Central memory CD8-positive, alpha-beta T cell (primary cell): ENCODE measurements around the gene DUOX1.

Experiments used
- ATAC-seq: fragments of 150-1000 bp; cut with Tn5 transposase; replicated peaks from 2 replicates; pipeline ENCODE4 v1.10.0; 2022; ENCODE audit warnings: mild to moderate bottlenecking, moderate FRiP score, moderate number of reproducible peaks; ENCODE audit not compliant: poor library complexity, severe bottlenecking; ENCODE audit errors: extremely low read depth
- DNase-seq, 2 donors: peaks; one replicate each; pipeline ENCODE4 v3.0.0; 2021; ENCODE audit warnings: low spot score in 2 of 2
- H3K27ac Mint-ChIP-seq: one replicate; pipeline ENCODE4 v1.8.0; 2022; ENCODE audit warnings: low read depth, mild to moderate bottlenecking, moderate library complexity, mixed read lengths
- H3K27me3 Mint-ChIP-seq: one replicate; pipeline ENCODE4 v1.8.0; 2022; ENCODE audit warnings: mixed read lengths
- H3K36me3 Mint-ChIP-seq: one replicate; pipeline ENCODE4 v1.8.0; 2022; ENCODE audit warnings: mild to moderate bottlenecking, moderate library complexity, mixed read lengths; ENCODE audit not compliant: insufficient read depth
- H3K4me1 Mint-ChIP-seq: one replicate; pipeline ENCODE4 v1.8.0; 2022; ENCODE audit warnings: mixed read lengths
- H3K4me3 Mint-ChIP-seq: one replicate; pipeline ENCODE4 v1.8.0; 2022; ENCODE audit warnings: mild to moderate bottlenecking, moderate library complexity, mixed read lengths
- H3K9me3 Mint-ChIP-seq: one replicate; pipeline ENCODE4 v1.8.0; 2022; ENCODE audit warnings: mixed read lengths

The DUOX1 gene

DNA sequence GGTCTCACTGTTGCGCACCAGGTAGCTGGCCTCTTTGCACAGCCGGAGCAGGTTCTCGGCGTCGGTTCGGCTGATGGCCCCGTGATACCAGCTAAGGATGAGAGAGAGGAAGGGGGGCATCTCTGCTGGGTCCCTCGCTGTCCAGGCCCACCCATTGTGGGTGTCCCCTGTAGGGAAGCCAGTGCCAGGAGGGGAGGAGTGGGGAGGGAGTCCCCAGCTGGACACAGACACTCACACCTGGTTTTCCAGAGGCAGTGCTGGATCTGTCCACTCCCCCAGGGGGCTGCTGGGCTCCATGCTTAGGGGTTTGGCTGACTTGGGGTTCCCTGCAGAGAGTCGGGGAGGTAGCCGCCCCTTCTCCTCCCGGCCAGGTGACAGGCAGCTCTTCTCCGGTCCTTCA, 42.1 kb downstream of the DUOX1 start:
- no peaks in the 10 kb centered on the region for H3K9me3 Mint-ChIP-seq
- no peak for ATAC-seq
- no peak for DNase-seq
- no peak overlapping the region for H3K27ac Mint-ChIP-seq
- no peaks in the 10 kb centered on the region for H3K27me3 Mint-ChIP-seq
- no peak overlapping the region for H3K4me3 Mint-ChIP-seq
- H3K4me1 Mint-ChIP-seq, result peaks cover 5% of the 10 kb centered on the region
- peaks cover 6% of the 10 kb centered on the region for H3K36me3 Mint-ChIP-seq

DNA sequence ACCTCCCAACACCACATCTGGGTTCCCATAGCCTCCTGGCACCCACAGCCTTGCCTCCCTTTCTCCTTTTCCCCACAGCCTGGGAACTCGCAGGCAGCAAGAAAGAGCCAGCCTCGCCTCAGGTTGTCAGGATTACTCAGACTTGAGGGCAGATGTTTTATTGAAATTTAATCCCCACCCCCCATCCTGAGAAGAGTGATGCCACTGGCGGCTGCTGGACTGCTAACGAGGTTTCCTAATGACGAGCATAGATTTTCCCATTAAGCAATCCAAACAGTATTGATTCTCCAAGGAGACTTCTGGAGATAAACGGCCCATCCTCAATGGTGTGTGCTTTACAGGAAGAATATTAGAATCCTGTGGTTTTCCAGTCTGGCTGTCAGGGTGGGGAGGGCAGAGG, 44.3 kb downstream of the DUOX1 start:
- DNase-seq (no peak), ATAC-seq (no peak)
- no peak overlapping the region for H3K27ac Mint-ChIP-seq
- H3K36me3 Mint-ChIP-seq, result peaks cover 3% of the 10 kb centered on the region
- no peak overlapping the region for H3K4me3 Mint-ChIP-seq
- no peaks in the 10 kb centered on the region for H3K4me1 Mint-ChIP-seq
- no peaks in the 10 kb centered on the region for H3K9me3 Mint-ChIP-seq
- no peaks in the 10 kb centered on the region for H3K27me3 Mint-ChIP-seq

DNA sequence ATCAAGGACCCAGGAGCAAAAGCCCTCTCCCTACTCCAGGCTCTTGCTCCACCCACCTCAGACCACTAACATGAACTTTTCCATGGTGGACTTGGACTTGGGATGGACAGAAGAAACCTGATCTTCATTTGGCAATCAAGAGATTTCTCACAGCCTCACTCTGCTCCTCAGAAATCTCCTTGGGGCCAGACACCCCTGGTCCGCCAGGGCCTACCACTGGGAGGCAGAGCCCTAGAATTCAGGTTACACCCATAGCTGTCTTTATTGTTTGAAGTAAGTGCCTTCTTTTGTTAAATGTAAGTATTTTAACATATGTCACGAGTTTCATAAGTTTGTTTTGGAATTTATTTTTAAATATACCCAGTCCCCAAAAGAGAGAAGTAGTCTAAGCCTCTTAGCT, 44.8 kb downstream of the DUOX1 start:
- Mint-ChIP-seq H3K27ac (no peak overlapping the region), H3K36me3 (peaks cover 1% of the 10 kb centered on the region), H3K4me3 (no peak overlapping the region), H3K9me3 (no peaks in the 10 kb centered on the region), H3K27me3 (no peaks in the 10 kb centered on the region), H3K4me1 (no peaks in the 10 kb centered on the region)
- DNase-seq (no peak), ATAC-seq (no peak)

DNA sequence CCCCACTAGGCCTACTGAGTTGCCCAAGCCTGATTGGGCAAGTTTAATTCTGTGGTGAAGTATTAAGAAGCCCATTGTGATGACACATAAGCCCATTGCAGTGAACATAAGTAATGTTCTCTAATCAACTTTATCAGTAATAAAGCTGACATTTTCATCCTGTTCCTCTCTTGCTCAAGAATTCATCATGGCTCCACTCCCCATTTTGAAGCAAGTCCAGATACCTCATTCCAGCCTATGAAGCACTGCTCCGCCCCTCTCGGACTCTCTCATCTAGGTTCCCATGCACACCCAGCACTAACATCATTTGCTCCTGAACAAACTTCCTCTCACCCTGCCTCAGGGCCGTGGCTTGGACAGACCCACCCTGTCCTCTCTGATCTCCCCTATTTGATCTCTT, 47.5 kb downstream of the DUOX1 start:
- no peaks in the 10 kb centered on the region for H3K9me3 Mint-ChIP-seq
- no peak for DNase-seq
- peaks cover 1% of the 10 kb centered on the region for H3K36me3 Mint-ChIP-seq
- no peak for ATAC-seq
- no peaks in the 10 kb centered on the region for H3K27me3 Mint-ChIP-seq
- H3K27ac Mint-ChIP-seq, result no peak overlapping the region
- peaks cover 12% of the 10 kb centered on the region for H3K4me1 Mint-ChIP-seq
- no peak overlapping the region for H3K4me3 Mint-ChIP-seq

DNA sequence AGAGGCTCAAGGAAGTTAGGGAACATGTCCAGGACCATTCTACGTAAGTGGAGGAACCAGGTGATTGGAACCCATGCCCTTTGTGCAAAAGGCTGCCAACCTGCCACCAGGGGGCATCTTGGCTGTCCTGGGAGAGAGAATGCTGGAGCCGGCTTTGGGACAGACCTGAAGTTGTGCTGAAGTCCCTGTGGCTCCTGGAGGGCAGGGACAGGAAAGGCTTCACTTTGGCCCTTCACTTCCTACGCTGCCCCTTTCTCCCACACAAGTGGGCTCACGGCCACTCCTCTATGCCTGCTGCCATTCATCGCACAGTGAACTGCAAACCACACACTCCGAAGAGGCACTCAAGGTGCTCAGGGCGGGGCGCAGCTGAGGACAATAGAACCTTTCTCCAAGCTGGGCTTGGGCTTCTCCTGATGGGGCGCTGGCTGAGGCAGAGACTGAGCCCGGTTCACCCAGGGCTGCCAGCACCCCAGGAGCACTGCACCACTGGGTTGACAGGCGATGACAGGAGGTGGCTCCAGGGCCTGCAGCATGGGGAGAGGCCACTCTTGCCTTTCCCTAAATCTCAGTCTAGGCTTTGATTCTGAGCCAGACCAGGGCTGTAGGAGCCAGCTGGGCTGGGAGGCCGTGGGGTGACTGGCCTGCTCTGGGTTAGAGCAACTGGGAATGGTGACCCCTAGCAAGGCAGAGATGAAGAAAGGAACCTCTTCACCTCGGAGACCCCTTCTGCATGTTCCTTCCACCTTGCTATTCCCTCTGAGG, 49.6 kb downstream of the DUOX1 start:
- Mint-ChIP-seq H3K27me3 (no peaks in the 10 kb centered on the region), H3K27ac (peak overlapping the region; percentile 45), H3K4me1 (peaks cover 12% of the 10 kb centered on the region), H3K9me3 (no peaks in the 10 kb centered on the region), H3K36me3 (peaks cover 1% of the 10 kb centered on the region), H3K4me3 (no peak overlapping the region)
- no peak for ATAC-seq
- no peak for DNase-seq

DNA sequence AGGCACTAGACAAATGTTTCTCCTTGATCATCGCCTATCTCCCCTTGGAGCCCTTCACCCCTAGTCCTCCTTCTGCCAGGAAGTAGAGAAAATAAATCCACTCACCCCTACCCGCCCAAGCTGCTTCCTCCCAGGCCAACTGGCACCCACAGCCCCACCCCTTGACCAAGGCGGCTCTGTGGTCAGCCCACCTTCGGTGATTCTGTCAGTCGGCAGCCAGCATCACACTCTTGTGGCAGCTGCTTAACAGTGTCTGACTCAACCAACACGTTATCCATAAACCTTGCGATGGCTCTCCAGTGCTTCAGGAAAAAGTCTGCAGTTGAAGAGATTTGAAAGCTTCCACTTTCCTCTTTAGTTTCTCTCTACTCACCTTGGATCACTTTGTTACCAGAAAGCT, 50.4 kb downstream of the DUOX1 start:
- H3K4me1 Mint-ChIP-seq, result peaks cover 12% of the 10 kb centered on the region
- DNase-seq (no peak), ATAC-seq (no peak)
- peaks cover 1% of the 10 kb centered on the region for H3K36me3 Mint-ChIP-seq
- H3K27me3 Mint-ChIP-seq, result no peaks in the 10 kb centered on the region
- peak overlapping the region; percentile 45 for H3K27ac Mint-ChIP-seq
- peak overlapping the region; percentile 15 for H3K4me3 Mint-ChIP-seq
- no peaks in the 10 kb centered on the region for H3K9me3 Mint-ChIP-seq

DNA sequence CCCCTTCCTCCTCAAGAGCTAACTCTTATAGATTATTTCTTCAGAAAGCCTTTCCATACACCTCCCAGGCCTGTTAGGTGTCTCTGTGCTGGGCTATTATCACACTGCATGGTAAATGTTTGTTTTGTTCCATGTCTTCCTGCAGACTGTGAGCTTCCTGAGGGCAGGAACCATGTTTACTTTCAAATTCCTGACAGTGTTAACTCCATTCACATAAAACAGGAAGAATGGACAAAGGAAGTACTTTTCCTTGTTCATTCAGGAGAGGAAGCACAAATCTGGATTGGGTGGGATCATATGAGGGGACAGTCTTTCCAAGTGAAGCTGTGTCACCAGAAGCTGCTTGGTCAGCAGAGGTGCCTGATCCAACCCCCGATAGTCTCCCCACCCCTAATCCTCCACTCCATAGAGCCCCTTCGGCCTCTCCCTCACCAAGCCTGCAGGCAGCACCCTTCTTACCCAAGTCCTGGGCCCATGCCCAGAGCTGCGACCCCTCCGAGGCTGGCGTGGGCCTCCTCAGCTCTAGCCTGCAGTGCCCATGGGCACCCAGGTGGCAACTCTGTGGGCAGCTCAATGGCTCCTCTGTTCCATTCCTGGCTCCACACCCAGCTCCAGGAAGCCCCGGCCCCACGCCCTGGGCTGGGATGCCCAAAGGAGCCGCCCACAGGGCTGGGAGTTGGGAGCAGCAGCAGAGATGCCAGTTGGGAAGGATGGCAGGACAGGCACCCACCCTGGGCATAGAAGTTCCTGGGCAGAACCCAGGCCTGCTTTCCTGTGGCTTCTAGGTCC, 51.0 kb downstream of the DUOX1 start:
- ATAC-seq, result no peak
- peaks cover 1% of the 10 kb centered on the region for H3K36me3 Mint-ChIP-seq
- peak overlapping the region; percentile 45 for H3K27ac Mint-ChIP-seq
- H3K27me3 Mint-ChIP-seq, result no peaks in the 10 kb centered on the region
- DNase-seq, result no peak
- H3K4me1 Mint-ChIP-seq, result peaks cover 12% of the 10 kb centered on the region
- peak overlapping the region; percentile 15 for H3K4me3 Mint-ChIP-seq
- H3K9me3 Mint-ChIP-seq, result no peaks in the 10 kb centered on the region

DNA sequence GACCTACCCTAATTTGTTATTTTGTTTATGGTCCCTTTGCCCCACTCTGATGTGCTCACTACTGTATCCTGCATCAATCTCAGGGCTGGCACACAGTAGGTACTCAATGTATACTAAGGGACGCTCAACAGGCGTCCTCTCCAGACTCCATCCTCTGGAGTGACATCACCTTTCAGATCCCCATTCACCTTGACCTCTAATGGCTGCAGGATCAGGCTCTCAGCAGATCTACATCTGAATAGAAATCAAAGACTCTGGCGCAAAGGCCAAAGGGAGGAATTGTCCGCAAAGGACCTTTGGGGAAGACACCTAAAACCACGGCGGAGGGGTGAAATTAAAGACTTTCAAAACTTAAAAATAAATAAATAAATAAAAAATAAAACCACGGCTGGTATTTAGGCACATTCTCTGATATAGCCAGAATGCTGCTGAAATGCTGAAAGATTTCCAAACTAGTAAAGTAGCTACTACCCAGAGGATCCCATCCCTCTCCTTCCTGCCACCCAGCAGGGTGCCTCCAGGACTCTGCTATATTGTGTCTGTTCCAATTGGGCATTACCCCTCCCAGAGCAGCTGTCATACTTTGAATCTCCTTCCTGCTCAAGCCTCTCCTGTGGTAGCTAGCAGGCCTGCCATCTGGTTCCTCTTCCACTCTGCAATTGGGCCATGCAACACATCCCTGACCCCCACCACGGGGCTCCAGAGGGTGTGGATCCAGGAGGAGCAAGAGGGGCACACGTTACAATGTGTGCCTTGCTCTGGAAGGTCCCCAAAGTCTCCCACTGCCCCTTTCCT, 51.9 kb downstream of the DUOX1 start:
- Mint-ChIP-seq H3K36me3 (peaks cover 3% of the 10 kb centered on the region), H3K27me3 (no peaks in the 10 kb centered on the region), H3K4me1 (peaks cover 16% of the 10 kb centered on the region), H3K4me3 (no peak overlapping the region), H3K27ac (no peak overlapping the region), H3K9me3 (no peaks in the 10 kb centered on the region)
- ATAC-seq, result no peak
- no peak for DNase-seq

DNA sequence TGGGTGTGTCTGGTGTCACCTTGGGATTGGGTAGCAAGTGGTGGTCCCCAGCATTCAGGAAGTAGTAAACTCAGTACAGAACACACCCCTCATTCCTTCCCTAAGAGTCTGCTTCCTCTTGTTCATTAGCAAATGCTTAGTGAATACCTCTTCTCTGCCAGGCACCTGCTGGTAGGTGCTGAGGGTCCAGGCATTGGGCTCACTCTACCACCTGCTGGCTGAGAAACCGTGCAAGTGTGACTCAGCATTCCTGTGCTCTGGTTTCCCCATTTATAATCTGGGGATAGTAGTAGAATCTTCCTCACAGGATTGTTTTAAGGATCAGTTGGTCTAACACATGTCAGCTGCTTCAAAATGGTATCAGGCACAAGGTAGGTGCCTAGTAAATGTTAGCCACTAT, 53.2 kb downstream of the DUOX1 start:
- no peak overlapping the region for H3K27ac Mint-ChIP-seq
- H3K4me3 Mint-ChIP-seq, result no peak overlapping the region
- no peak for DNase-seq
- no peak for ATAC-seq
- peaks cover 20% of the 10 kb centered on the region for H3K4me1 Mint-ChIP-seq
- peaks cover 2% of the 10 kb centered on the region for H3K36me3 Mint-ChIP-seq
- H3K27me3 Mint-ChIP-seq, result no peaks in the 10 kb centered on the region
- no peaks in the 10 kb centered on the region for H3K9me3 Mint-ChIP-seq

DNA sequence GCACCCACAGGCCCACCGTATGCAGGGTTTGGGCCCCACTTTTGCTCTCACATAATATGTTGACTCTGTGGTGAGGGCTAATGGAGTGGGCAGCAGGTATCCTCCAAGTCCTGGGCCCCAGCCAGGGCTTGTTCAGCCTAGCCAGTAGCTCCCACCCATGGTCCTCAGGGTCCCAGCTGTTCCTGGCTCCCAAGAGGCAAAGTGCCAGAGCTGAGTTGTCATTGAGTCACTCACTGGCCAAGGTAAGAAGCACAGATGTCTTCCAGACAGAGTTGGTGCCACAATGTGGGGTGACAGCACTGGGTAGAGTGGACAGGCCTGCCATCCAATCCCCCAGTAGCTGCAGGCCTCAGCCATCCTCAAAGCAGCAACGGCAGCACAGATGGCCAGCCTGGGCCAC, 53.7 kb downstream of the DUOX1 start:
- Mint-ChIP-seq H3K4me1 (peaks cover 26% of the 10 kb centered on the region), H3K27me3 (peaks cover 5% of the 10 kb centered on the region), H3K36me3 (peaks cover 7% of the 10 kb centered on the region), H3K4me3 (no peak overlapping the region), H3K9me3 (no peaks in the 10 kb centered on the region), H3K27ac (no peak overlapping the region)
- DNase-seq, result no peak
- ATAC-seq, result no peak

DNA sequence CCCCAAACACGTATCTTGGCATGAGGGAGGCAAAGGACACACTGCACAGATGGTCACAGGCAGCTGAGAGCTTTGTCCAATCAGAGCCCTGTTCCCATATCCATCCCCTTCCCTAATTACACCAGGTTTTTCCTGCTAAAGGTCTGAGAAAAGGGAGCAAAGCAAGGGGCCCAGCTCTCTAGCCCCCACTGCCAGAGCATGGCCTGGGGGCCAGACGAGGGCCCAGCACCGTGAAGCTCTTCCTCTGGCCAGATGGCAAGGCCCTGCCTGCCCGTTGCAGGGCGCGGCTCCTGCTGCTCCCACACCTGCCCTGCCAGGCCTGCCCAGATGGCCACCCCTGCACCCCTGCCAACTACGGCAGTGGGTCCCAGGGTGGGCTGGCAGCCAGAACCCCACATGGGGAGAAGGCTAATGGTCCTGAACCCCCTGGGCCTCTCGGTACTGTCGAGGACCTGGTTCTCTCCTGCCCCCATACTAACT, 54.8 kb downstream of the DUOX1 start:
- H3K27me3 Mint-ChIP-seq, result peaks cover 9% of the 10 kb centered on the region
- H3K4me3 Mint-ChIP-seq, result no peak overlapping the region
- H3K27ac Mint-ChIP-seq, result no peak overlapping the region
- H3K36me3 Mint-ChIP-seq, result peaks cover 9% of the 10 kb centered on the region
- ATAC-seq, result no peak
- no peaks in the 10 kb centered on the region for H3K9me3 Mint-ChIP-seq
- DNase-seq, result no peak
- H3K4me1 Mint-ChIP-seq, result peaks cover 29% of the 10 kb centered on the region

DNA sequence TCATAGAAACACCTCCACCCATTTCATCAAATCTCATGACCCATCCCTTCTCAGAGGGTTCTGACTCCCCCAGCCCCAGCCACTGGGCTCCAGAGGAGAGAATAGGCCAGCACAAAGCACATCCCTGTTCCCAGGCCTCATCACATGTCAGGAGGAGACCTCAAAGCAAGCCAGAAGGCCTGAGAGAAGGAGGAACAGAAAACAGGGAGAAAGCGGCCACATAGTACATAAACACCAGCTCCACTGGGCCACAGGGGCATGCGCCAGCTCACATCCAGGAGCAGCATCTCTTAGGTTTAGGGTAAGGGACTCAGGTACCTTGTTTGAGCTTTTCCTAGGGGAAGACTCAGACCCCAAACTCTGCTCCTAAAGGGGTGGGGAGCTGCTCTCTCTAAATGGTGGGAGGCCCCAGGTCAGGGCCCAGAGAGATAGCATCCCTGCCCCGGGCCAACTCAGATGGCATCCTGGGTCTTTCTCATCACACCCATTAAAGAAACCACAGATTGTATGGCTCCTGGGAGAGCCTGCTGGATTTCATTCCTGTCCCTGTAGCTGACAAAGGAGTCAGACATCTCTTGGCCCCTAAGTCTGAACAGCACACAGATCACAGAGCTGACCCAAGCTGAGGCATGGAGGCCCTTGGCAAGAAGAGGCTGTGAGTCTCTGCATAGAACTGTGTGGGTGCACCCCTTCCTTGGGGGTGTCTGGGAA, 55.4 kb downstream of the DUOX1 start:
- Mint-ChIP-seq H3K27me3 (peaks cover 15% of the 10 kb centered on the region), H3K9me3 (no peaks in the 10 kb centered on the region), H3K36me3 (peaks cover 9% of the 10 kb centered on the region), H3K27ac (no peak overlapping the region), H3K4me1 (peaks cover 23% of the 10 kb centered on the region), H3K4me3 (peak overlapping the region; percentile 90)
- DNase-seq (no peak), ATAC-seq (no peak)
